Sigmoid colon (tissue), 4 donors: Measurements from ENCODE around the gene AMFR.

ENCODE experiments used
- EP300 ChIP-seq, 4 donors: sonication (generic); formaldehyde crosslinking; IDR thresholded peaks; one replicate each; pipeline ENCODE4 v1.6.1; 2017; ENCODE audit warnings: antibody characterized with exemption in 4 of 4
- TF ChIP-seq, protein P1 (sequence below), 4 experiments: fragments of 450-650 bp in 3 of 4; fragments of 200-600 bp in 1 of 4; IDR thresholded peaks; one replicate each; pipeline ENCODE4 v1.5.1; 2016 to 2019; ENCODE audit warnings: antibody characterized with exemption in 4 of 4, mild to moderate bottlenecking in 3 of 4, moderate library complexity in 2 of 4

DNA sequence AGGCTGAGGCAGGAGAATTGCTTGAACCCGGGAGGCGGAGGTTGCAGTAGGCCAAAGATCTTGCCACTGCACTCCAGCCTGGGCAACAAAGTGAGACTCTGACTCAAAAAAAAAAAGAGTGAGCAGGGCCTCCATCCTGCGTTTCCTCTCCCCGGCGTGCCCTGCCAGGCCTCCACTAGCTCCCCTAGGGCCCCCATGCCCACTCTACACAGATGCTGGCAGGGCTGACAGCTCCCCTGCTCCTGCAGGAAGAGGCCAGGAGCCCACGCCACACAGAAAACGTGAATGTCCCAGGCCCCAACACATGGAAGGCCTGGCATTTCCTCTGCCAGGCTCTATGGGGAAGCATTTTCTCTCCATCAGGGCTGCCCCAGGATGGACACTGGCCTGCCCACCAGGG is 109.4 kb downstream of the AMFR start:
- TF ChIP-seq EP300 (IDR thresholded peaks at IDR 0.05): no peak
- TF ChIP-seq, protein P1, sequence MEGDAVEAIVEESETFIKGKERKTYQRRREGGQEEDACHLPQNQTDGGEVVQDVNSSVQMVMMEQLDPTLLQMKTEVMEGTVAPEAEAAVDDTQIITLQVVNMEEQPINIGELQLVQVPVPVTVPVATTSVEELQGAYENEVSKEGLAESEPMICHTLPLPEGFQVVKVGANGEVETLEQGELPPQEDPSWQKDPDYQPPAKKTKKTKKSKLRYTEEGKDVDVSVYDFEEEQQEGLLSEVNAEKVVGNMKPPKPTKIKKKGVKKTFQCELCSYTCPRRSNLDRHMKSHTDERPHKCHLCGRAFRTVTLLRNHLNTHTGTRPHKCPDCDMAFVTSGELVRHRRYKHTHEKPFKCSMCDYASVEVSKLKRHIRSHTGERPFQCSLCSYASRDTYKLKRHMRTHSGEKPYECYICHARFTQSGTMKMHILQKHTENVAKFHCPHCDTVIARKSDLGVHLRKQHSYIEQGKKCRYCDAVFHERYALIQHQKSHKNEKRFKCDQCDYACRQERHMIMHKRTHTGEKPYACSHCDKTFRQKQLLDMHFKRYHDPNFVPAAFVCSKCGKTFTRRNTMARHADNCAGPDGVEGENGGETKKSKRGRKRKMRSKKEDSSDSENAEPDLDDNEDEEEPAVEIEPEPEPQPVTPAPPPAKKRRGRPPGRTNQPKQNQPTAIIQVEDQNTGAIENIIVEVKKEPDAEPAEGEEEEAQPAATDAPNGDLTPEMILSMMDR (IDR thresholded peaks at IDR 0.05): no peak
